GM12892 (cell line): ENCODE results near the gene PCGF3.

ENCODE experiments used
- POLR2A ChIP-seq: IDR thresholded peaks from 2 replicates; pipeline ENCODE4 v1.6.1; 2011; ENCODE audit warnings: low read depth, low read length, control low read depth
- POLR2AphosphoS5 ChIP-seq: IDR thresholded peaks from 2 replicates; pipeline ENCODE4 v1.6.1; 2011; ENCODE audit warnings: low read depth, low read length, control low read depth

DNA sequence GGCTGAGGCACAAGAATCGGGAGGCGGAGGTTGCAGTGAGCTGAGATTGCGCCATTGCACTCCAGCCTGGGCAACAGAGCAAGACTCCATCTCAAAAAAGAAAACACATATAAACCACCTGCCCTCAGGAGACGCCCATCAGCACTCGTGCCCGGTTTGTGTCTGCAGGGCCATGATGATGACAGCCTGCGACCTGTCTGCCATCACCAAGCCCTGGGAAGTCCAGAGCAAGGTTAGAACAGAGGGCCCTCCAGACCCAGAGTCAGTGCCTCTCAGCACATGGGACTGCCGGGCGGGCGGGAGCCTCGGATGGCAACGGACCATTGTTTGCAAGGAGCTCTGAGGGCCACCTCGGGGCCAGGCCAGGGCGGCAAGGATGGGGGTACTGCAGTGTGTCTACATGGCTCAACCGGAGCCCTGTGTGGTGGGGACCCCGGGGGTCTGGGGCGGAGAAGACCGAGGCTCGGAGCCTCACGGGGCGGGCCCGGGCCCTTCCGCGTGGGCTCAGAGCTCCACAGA is 40.9 kb upstream of the PCGF3 start:
- TF ChIP-seq POLR2A (no peak), POLR2AphosphoS5 (no peak)
